Urinary bladder (tissue), 4 donors: ENCODE measurements around the gene OR1A1. TPM values are rescaled to one million over a fixed set of nuclear protein-coding genes. Genes with fewer than 3 reads are reported as not detected.
"Not testable (repeated sequence)": the region's sequence is repeated elsewhere in the genome, so short reads cannot be mapped to it uniquely, and the experiment has no call there.

ENCODE experiments used
- DNase-seq: peaks from one replicate; pipeline ENCODE4 v3.0.0-alpha.2; 2015; ENCODE audit errors: extremely low spot score
- H3K27ac ChIP-seq: one replicate; pipeline ENCODE4 v1.5.1; 2013; ENCODE audit warnings: low read depth, mild to moderate bottlenecking, moderate library complexity
- H3K36me3 ChIP-seq: one replicate; pipeline ENCODE4 v1.6.1; 2013; ENCODE audit warnings: mild to moderate bottlenecking, moderate library complexity; ENCODE audit not compliant: insufficient read depth
- H3K4me1 ChIP-seq: one replicate; pipeline ENCODE4 v1.6.1; 2013; ENCODE audit warnings: mild to moderate bottlenecking, moderate library complexity; ENCODE audit not compliant: insufficient read depth
- H3K4me3 ChIP-seq: one replicate; pipeline ENCODE4 v1.5.1; 2013; ENCODE audit warnings: low read depth, low read length
- WGBS: extraction: QIAGEN DNeasy Blood & Tissue Kit; methylation state at CpG from one replicate; pipeline ENCODE4 v1.1.7; 2013; 5-methylcytosine and 5-hydroxymethylcytosine counted together
- polyA plus RNA-seq: library from polyadenylated mRNA; stranded (reverse); fragments of 200-250 nt; gene quantifications from one replicate; pipeline ENCODE4 v1.2.3, GENCODE V29; 2013
- total RNA-seq: library from RNA; depleted of rRNA; stranded (reverse); fragments of >200 nt; gene quantifications from one replicate; pipeline ENCODE4 v1.2.3, GENCODE V29; 2014
- donor health status: healthy with polysubstance abuse.
- donor health status: healthy.

Gene OR1A1
- total and polyA plus RNA-seq, 2 donors, result not detected

DNA sequence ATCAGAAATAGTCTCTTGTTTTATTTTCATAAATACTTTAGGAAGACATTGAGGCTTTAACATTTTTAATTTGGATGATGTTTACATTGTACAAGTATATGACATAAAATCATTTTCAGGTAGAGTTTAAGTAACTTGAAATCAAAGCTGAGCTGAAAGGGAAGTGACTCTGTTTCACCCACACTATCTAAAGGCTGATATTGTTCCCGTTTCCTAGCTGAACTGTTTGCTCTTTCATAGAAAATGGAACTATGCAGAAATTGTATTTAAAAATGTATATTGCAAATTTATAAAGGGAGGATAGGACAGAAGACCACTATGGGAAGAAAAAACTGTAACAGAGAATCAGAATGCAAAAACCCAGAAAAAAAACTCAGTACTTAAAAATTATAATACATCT is 37.4 kb downstream of the OR1A1 start:
- H3K36me3 ChIP-seq, DNase-seq, H3K4me3 ChIP-seq, H3K27ac ChIP-seq, H3K4me1 ChIP-seq: not testable (repeated sequence)
- WGBS, result 50% methylated on average over 1 of the region's 1 CpG

DNA sequence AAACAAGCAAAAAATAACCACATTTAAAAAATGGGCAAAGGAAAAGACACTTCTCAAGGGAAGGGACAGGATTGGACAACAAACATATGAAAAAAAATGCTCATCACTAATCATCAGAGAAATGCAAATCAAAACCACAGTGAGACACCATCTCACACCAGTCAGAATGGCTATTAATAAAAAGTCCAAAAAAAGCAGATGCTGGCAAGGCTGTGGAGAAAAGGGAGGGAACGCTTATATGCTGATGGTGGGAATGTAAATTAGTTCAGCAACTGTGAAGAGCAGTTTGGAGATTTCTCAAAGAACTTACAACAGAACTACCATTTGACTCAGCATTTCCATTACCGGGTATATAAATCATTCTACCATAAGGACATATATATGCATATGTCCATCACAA is 41.5 kb downstream of the OR1A1 start:
- not testable (repeated sequence) for H3K4me1 ChIP-seq, H3K4me3 ChIP-seq, H3K27ac ChIP-seq, H3K36me3 ChIP-seq, DNase-seq
- 90% methylated on average over 1 of the region's 2 CpGs for WGBS

- no peak overlapping the region for H3K27ac ChIP-seq
- WGBS, result 84% methylated on average over 8 of the region's 8 CpGs
- DNase-seq, result no peak
- no peaks in the 10 kb centered on the region for H3K36me3 ChIP-seq
- H3K4me3 ChIP-seq, result no peak overlapping the region
- H3K4me1 ChIP-seq, result no peaks in the 10 kb centered on the region
These were observed 49.1 kb downstream of the OR1A1 start for GRCh38 chr17:3256575-3256974.

GRCh38 chr17:3260163-3260562 is 52.7 kb downstream of the OR1A1 start:
- Histone ChIP-seq H3K4me3 (no peak overlapping the region), H3K27ac (no peak overlapping the region), H3K36me3 (no peaks in the 10 kb centered on the region), H3K4me1 (no peaks in the 10 kb centered on the region)
- no peak for DNase-seq
- WGBS, result 84% methylated on average over 1 of the region's 1 CpG

DNA sequence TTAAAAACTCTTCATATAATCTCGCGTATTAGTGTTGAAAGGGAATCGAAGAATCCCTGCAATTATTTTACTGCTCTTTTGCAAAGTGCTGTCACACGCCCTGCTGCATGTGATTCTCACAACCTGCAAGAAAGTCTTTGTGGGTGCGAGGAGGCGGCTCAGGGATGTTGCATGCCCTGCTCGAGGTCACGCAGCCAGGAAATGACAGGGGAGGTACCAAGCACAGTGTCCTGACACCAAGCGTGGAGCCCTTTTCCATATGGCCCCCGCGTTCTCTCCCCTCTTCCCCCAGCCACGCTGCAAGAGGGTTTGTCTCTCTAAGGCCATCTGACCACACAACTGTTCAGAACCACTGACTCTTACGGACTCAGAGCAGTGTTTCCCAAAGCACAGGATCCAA is 53.1 kb downstream of the OR1A1 start:
- no peak overlapping the region for H3K27ac ChIP-seq
- no peak for DNase-seq
- WGBS, result 75% methylated on average over 13 of the region's 13 CpGs
- no peaks in the 10 kb centered on the region for H3K4me1 ChIP-seq
- no peaks in the 10 kb centered on the region for H3K36me3 ChIP-seq
- no peak overlapping the region for H3K4me3 ChIP-seq

Other genes starting within 250 kb of the OR1A1 start
- not detected for gene OR1D5, start 144.1 kb upstream of the OR1A1 start, total RNA-seq
- gene OR1D5, start 144.1 kb upstream of the OR1A1 start, polyA plus RNA-seq, result not detected
- gene OR1D2, start 103.2 kb upstream of the OR1A1 start, total RNA-seq, result not detected
- not detected for gene OR1D2, start 103.2 kb upstream of the OR1A1 start, polyA plus RNA-seq
- gene OR1G1, start 80.1 kb upstream of the OR1A1 start, total RNA-seq, result not detected
- gene OR1G1, start 80.1 kb upstream of the OR1A1 start, polyA plus RNA-seq, result not detected
- not detected for gene OR1A2, start 10.1 kb upstream of the OR1A1 start, total RNA-seq
- gene OR1A2, start 10.1 kb upstream of the OR1A1 start, polyA plus RNA-seq, result not detected
- not detected for gene OR3A1, start 90.7 kb downstream of the OR1A1 start, total RNA-seq
- not detected for gene OR3A1, start 90.7 kb downstream of the OR1A1 start, polyA plus RNA-seq
- gene OR3A2, start 178.6 kb downstream of the OR1A1 start, total RNA-seq, result 0.42 TPM
- gene OR3A2, start 178.6 kb downstream of the OR1A1 start, polyA plus RNA-seq, result 0.22 TPM
- gene OR1E1, start 190.7 kb downstream of the OR1A1 start, total RNA-seq, result not detected
- not detected for gene OR1E1, start 190.7 kb downstream of the OR1A1 start, polyA plus RNA-seq
- not detected for gene OR3A3, start 203.7 kb downstream of the OR1A1 start, total RNA-seq
- not detected for gene OR3A3, start 203.7 kb downstream of the OR1A1 start, polyA plus RNA-seq
- not detected for gene OR1E2, start 226.2 kb downstream of the OR1A1 start, total RNA-seq
- not detected for gene OR1E2, start 226.2 kb downstream of the OR1A1 start, polyA plus RNA-seq